Prostate gland (tissue), 2 donors: Measurements from ENCODE around the gene LGALS3BP.

Experiments
- CTCF ChIP-seq, 4 experiments: fragments of 200-600 bp in 2 of 4; fragments of 450-650 bp in 2 of 4; sonication (generic) in 2 of 4; IDR thresholded peaks; 1 replicate in 3 of 4; 2 replicates in 1 of 4; pipeline ENCODE4 v1.5.1; 2016 to 2019; ENCODE audit warnings: antibody characterized with exemption in 4 of 4, mild to moderate bottlenecking in 2 of 4, moderate library complexity in 2 of 4
- POLR2A ChIP-seq: fragments of 450-650 bp; IDR thresholded peaks from one replicate; pipeline ENCODE4 v1.6.1; 2016; ENCODE audit warnings: antibody characterized with exemption, mild to moderate bottlenecking

- TF ChIP-seq CTCF (IDR thresholded peaks at IDR 0.05) (no peak), POLR2A (no peak)
These were observed 26.3 kb upstream of the LGALS3BP start for GRCh38 chr17:79006046-79006445.
